Mesenchymal stem cell (in vitro differentiated cells and primary cell): ENCODE measurements around the gene KCTD6.

ENCODE experiments used
- DNase-seq: peaks from one replicate; pipeline ENCODE4 v3.0.0-alpha.2; 2013
- H2AFZ ChIP-seq: one replicate; pipeline ENCODE4 v1.6.1; 2013; ENCODE audit warnings: low read depth, mild to moderate bottlenecking, control low read depth, inconsistent platforms, low read length, moderate library complexity
- H2AK5ac ChIP-seq: 2 replicates; pipeline ENCODE4 v1.6.1; 2013; ENCODE audit warnings: low read length, moderate library complexity, mild to moderate bottlenecking, inconsistent platforms; ENCODE audit not compliant: severe bottlenecking
- H2BK120ac ChIP-seq: one replicate; pipeline ENCODE4 v1.6.1; 2013; ENCODE audit warnings: low read depth, mild to moderate bottlenecking, inconsistent platforms, low read length, moderate library complexity
- H2BK12ac ChIP-seq, 2 experiments: one replicate each; pipeline ENCODE4 v1.6.1; 2013; ENCODE audit warnings: inconsistent platforms in 2 of 2, low read length in 2 of 2, mild to moderate bottlenecking in 2 of 2, moderate library complexity in 2 of 2, control low read depth in 1 of 2
- H2BK15ac ChIP-seq: one replicate; pipeline ENCODE4 v1.6.1; 2013; ENCODE audit warnings: mild to moderate bottlenecking, low read depth, inconsistent platforms; ENCODE audit not compliant: poor library complexity, severe bottlenecking
- H2BK5ac ChIP-seq: 2 replicates; pipeline ENCODE4 v1.6.1; 2013; ENCODE audit warnings: low read depth, mild to moderate bottlenecking, low read length, control low read depth, inconsistent platforms; ENCODE audit not compliant: poor library complexity, severe bottlenecking
- H3K14ac ChIP-seq, 2 experiments: one replicate each; pipeline ENCODE4 v1.6.1; 2013; ENCODE audit warnings: inconsistent platforms in 2 of 2, low read length in 2 of 2, control low read depth in 1 of 2, mild to moderate bottlenecking in 1 of 2, moderate library complexity in 1 of 2
- H3K18ac ChIP-seq, 2 experiments: one replicate each; pipeline ENCODE4 v1.6.1; 2013; ENCODE audit warnings: inconsistent platforms in 2 of 2, low read length in 2 of 2, control low read depth in 1 of 2, low read depth in 1 of 2, mild to moderate bottlenecking in 1 of 2
- H3K23ac ChIP-seq, 2 experiments: one replicate each; pipeline ENCODE4 v1.6.1; 2013; ENCODE audit warnings: inconsistent platforms in 2 of 2, low read length in 2 of 2, mild to moderate bottlenecking in 2 of 2, moderate library complexity in 2 of 2, control low read depth in 1 of 2
- H3K27ac ChIP-seq: 2 replicates; pipeline ENCODE4 v1.5.1; 2013; ENCODE audit warnings: mild to moderate bottlenecking, moderate library complexity, low read length, control low read depth, inconsistent platforms; ENCODE audit not compliant: poor library complexity, severe bottlenecking
- H3K27me3 ChIP-seq, 2 experiments: 2 replicates each; pipeline versions ENCODE4 v1.6.1 to v1.7.0; 2013; ENCODE audit warnings: low read length in 2 of 2, mild to moderate bottlenecking in 2 of 2, moderate library complexity in 2 of 2, control low read depth in 1 of 2, inconsistent platforms in 1 of 2; ENCODE audit not compliant: control insufficient read depth in 1 of 2, insufficient read depth in 1 of 2
- H3K36me3 ChIP-seq, 2 experiments: 2 replicates each; pipeline versions ENCODE4 v1.6.1 to v1.7.0; 2013; ENCODE audit warnings: low read length in 2 of 2, control low read depth in 1 of 2, inconsistent platforms in 1 of 2, low read depth in 1 of 2, mild to moderate bottlenecking in 1 of 2; ENCODE audit not compliant: insufficient read depth in 2 of 2, control insufficient read depth in 1 of 2
- H3K4ac ChIP-seq, 2 experiments: one replicate each; pipeline ENCODE4 v1.6.1; 2013; ENCODE audit warnings: inconsistent platforms in 2 of 2, low read length in 2 of 2, mild to moderate bottlenecking in 2 of 2, moderate library complexity in 2 of 2, control low read depth in 1 of 2, low read depth in 1 of 2
- H3K4me1 ChIP-seq: 2 replicates; pipeline ENCODE4 v1.6.1; 2013; ENCODE audit warnings: low read depth, low read length, control low read depth; ENCODE audit not compliant: control insufficient read depth, insufficient read depth
- H3K4me2 ChIP-seq: 2 replicates; pipeline ENCODE4 v1.6.1; 2013; ENCODE audit warnings: low read length, mild to moderate bottlenecking, inconsistent platforms; ENCODE audit not compliant: poor library complexity, severe bottlenecking
- H3K4me3 ChIP-seq, 2 experiments: 2 replicates each; pipeline versions ENCODE4 v1.5.1 to v1.7.0; 2013; ENCODE audit warnings: low read length in 2 of 2, mild to moderate bottlenecking in 2 of 2, control low read depth in 1 of 2, low read depth in 1 of 2; ENCODE audit not compliant: insufficient read depth in 1 of 2
- H3K79me1 ChIP-seq: replicated peaks from 2 replicates; pipeline ENCODE4 v1.6.1; 2013; ENCODE audit warnings: mild to moderate bottlenecking, control low read depth, low read length, inconsistent platforms; ENCODE audit not compliant: poor library complexity, severe bottlenecking
- H3K9ac ChIP-seq: 2 replicates; pipeline ENCODE4 v1.7.0; 2013; ENCODE audit warnings: mild to moderate bottlenecking, low read length, moderate library complexity
- H3K9me3 ChIP-seq: 2 replicates; pipeline ENCODE4 v1.7.0; 2013; ENCODE audit warnings: mild to moderate bottlenecking, low read length; ENCODE audit not compliant: control insufficient read depth
- H4K8ac ChIP-seq: one replicate; pipeline ENCODE4 v1.6.1; 2013; ENCODE audit warnings: inconsistent platforms, mild to moderate bottlenecking, low read length, moderate library complexity
- H4K91ac ChIP-seq: one replicate; pipeline ENCODE4 v1.6.1; 2013; ENCODE audit warnings: mild to moderate bottlenecking, low read length, inconsistent platforms
- WGBS: methylation state at CpG from one replicate; pipeline ENCODE4 v1.1.7; 2013; ENCODE audit warnings: mixed read lengths; 5-methylcytosine and 5-hydroxymethylcytosine counted together

KCTD6 gene

GRCh38 chr3:58521917-58522631 lies 30.2 kb downstream of the KCTD6 start:
- 64% methylated on average over 10 of the region's 10 CpGs for WGBS

GRCh38 chr3:58522759-58523425 lies 31.0 kb downstream of the KCTD6 start:
- Histone ChIP-seq H3K4me3 (no peak overlapping the region), H3K23ac (no peak overlapping the region)

More at GRCh38 chr3:58521917-58522631, 30.2 kb downstream of the KCTD6 start:
- H2AK5ac ChIP-seq: no peak overlapping the region
- no peak overlapping the region for H3K9ac ChIP-seq
- no peak overlapping the region for H3K4ac ChIP-seq
- peak; percentile 9 for DNase-seq
- no peak overlapping the region for H3K4me2 ChIP-seq
- H3K14ac ChIP-seq: no peak overlapping the region
- H2BK12ac ChIP-seq: no peak overlapping the region
- peaks cover 0 to 85% of the 10 kb centered on the region in 2 experiments for H3K36me3 ChIP-seq
- H4K8ac ChIP-seq: no peak overlapping the region
- H3K27me3 ChIP-seq: no peaks in the 10 kb centered on the region
- no peak overlapping the region for H4K91ac ChIP-seq
- no peak overlapping the region for H3K4me3 ChIP-seq
- H3K23ac ChIP-seq: no peak overlapping the region
- H3K4me1 ChIP-seq: peaks cover 18% of the 10 kb centered on the region
- H3K9me3 ChIP-seq: no peaks in the 10 kb centered on the region
- no peak overlapping the region for H2BK5ac ChIP-seq
- H3K18ac ChIP-seq: no peak overlapping the region
- no peaks in the 10 kb centered on the region for H3K79me1 ChIP-seq
- no peak overlapping the region for H2AFZ ChIP-seq
- no peak overlapping the region for H3K27ac ChIP-seq
- H2BK15ac ChIP-seq: no peak overlapping the region
- no peak overlapping the region for H2BK120ac ChIP-seq

GRCh38 chr3:58524326-58524888 lies 32.5 kb downstream of the KCTD6 start:
- Histone ChIP-seq H2BK15ac (no peak overlapping the region), H4K8ac (no peak overlapping the region), H4K91ac (no peak overlapping the region), H3K18ac (no peak overlapping the region), H2BK5ac (no peak overlapping the region), H3K27me3 (no peaks in the 10 kb centered on the region), H3K23ac (no peak overlapping the region), H3K4me1 (peaks cover 23% of the 10 kb centered on the region), H2AK5ac (no peak overlapping the region), H3K4me2 (no peak overlapping the region), H2AFZ (peak overlapping the region; percentile 30), H3K14ac (peak overlapping the region in 1 of 2 experiments; percentile 26), H2BK120ac (no peak overlapping the region), H3K36me3 (peaks cover 0 to 89% of the 10 kb centered on the region in 2 experiments), H3K9me3 (no peaks in the 10 kb centered on the region), H3K9ac (no peak overlapping the region), H2BK12ac (peak overlapping the region in 1 of 2 experiments; percentile 56), H3K4ac (no peak overlapping the region), H3K27ac (no peak overlapping the region), H3K4me3 (no peak overlapping the region), H3K79me1 (no peaks in the 10 kb centered on the region)
- no peak for DNase-seq
- 91% methylated on average over 11 of the region's 11 CpGs for WGBS

More at GRCh38 chr3:58522759-58523425, 31.0 kb downstream of the KCTD6 start:
- H3K36me3 ChIP-seq: peaks cover 0 to 87% of the 10 kb centered on the region in 2 experiments
- peaks cover 18% of the 10 kb centered on the region for H3K4me1 ChIP-seq
- H3K9ac ChIP-seq: no peak overlapping the region
- no peak overlapping the region for H2BK12ac ChIP-seq
- no peak overlapping the region for H2AK5ac ChIP-seq
- H2BK120ac ChIP-seq: no peak overlapping the region
- H3K27ac ChIP-seq: no peak overlapping the region
- H3K27me3 ChIP-seq: no peaks in the 10 kb centered on the region
- no peak overlapping the region for H3K4me2 ChIP-seq
- H2AFZ ChIP-seq: no peak overlapping the region
- 79% methylated on average over 4 of the region's 5 CpGs for WGBS
- H3K14ac ChIP-seq: no peak overlapping the region
- H2BK5ac ChIP-seq: no peak overlapping the region
- H4K91ac ChIP-seq: no peak overlapping the region
- no peaks in the 10 kb centered on the region for H3K79me1 ChIP-seq
- no peak overlapping the region for H2BK15ac ChIP-seq
- no peak overlapping the region for H3K18ac ChIP-seq
- H4K8ac ChIP-seq: no peak overlapping the region
- DNase-seq: no peak
- H3K4ac ChIP-seq: no peak overlapping the region
- H3K9me3 ChIP-seq: no peaks in the 10 kb centered on the region

DNA sequence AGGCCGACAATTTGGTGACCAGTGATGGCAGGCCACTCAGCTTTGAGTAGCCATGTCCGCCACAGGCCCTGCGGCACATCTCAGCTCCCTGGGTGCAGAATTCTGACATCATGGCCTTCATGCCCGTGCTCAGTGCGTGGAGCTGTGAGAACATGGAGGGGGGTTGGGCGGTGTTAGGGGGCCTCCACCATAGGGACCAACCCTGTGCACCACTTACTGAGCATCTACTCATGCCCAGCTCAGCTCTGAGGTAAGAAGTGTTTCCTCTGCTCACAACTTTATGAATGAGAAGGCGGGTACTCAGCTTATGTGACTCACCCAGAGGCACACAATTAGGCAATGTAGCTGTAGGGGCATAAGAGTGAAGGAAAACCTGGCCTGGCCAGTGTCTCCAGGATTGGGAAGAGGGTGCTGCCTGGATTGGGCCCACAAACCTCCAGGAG lies 34.6 kb downstream of the KCTD6 start:
- H3K27me3 ChIP-seq: no peaks in the 10 kb centered on the region
- peak overlapping the region in 1 of 2 experiments; percentile 35 for H3K18ac ChIP-seq
- H2BK12ac ChIP-seq: no peak overlapping the region
- no peak overlapping the region for H4K8ac ChIP-seq
- H3K79me1 ChIP-seq: no peaks in the 10 kb centered on the region
- H2AK5ac ChIP-seq: no peak overlapping the region
- H3K23ac ChIP-seq: no peak overlapping the region
- H3K14ac ChIP-seq: no peak overlapping the region
- H2BK15ac ChIP-seq: no peak overlapping the region
- no peaks in the 10 kb centered on the region for H3K9me3 ChIP-seq
- no peak overlapping the region for H3K27ac ChIP-seq
- H3K4me3 ChIP-seq: no peak overlapping the region
- 73% methylated on average over 4 of the region's 7 CpGs for WGBS
- H3K36me3 ChIP-seq: peaks cover 0 to 89% of the 10 kb centered on the region in 2 experiments
- no peak overlapping the region for H2BK120ac ChIP-seq
- H3K4ac ChIP-seq: no peak overlapping the region
- H4K91ac ChIP-seq: no peak overlapping the region
- H3K9ac ChIP-seq: no peak overlapping the region
- H3K4me1 ChIP-seq: peaks cover 17% of the 10 kb centered on the region
- DNase-seq: peak; percentile 89
- no peak overlapping the region for H3K4me2 ChIP-seq
- no peak overlapping the region for H2BK5ac ChIP-seq
- H2AFZ ChIP-seq: no peak overlapping the region
